ENCODE measurements around the gene SNRPD3. TPM values are rescaled to one million over a fixed set of nuclear protein-coding genes. Genes with fewer than 3 reads are reported as not detected.
"Not testable (repeated sequence)": the region's sequence is repeated elsewhere in the genome, so short reads cannot be mapped to it uniquely, and the experiment has no call there.

Gene SNRPD3
- total RNA-seq, 4 donors from 2014 or later: 107 to 176 (median 152) TPM

DNA sequence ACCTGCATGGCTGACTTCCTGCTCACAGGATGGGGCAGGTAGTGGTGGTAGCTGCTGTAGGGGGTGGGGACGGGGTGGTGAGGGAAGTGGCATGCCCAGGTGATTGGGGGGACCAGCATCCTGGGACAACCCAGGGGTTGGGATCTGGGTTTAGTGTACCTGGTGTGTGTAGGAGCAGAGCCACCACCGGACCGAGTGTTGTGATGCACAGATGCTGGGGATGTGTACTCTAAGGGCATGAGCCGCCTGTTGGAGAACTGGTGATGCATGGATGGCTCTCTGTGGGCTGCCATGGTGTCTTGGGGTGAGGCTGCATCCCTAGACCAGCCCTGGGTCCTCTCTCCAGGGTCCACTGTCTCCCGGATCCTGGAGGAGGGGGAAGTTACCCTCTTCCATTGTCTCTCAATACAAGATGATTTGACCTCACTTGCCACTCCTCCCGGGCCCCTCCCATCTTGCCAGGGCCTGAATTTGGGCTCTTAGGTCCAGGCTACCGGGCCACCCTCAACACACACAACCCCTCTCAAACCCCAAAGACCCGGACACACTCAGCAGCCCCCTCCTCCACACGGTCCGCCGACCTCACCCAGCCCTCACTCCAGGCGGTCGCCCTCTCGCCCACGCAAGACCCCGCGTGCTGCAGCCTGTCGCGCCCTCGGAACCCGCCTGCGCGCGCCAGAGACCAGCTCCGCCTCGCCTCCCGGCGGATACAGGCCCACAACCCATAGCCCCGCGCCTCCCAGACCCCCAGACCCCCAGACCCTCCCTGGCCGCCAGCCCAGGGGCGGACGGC lies 36.5 kb downstream of the SNRPD3 start:
- Histone ChIP-seq H3K4me3 (peak overlapping the region; percentile 59 to 93 (median 70)), H3K27me3 (no peaks in the 10 kb centered on the region), H3K27ac (peak overlapping the region; percentile 78 to 91 (median 84)), H3K4me1 (peaks cover 12 to 35% (median 25%) of the 10 kb centered on the region in 3 donors), H3K36me3 (peaks cover 0 to 24% (median 0%) of the 10 kb centered on the region in 3 donors), H3K9me3 (no peaks in the 10 kb centered on the region)
- no peak for DNase-seq
- TF ChIP-seq CTCF (IDR thresholded peaks at IDR 0.05): no peak
- TF ChIP-seq POLR2A (IDR thresholded peaks at IDR 0.05): no peak
- intact Hi-C loops (cut with DNase I): no loop called here
- WGBS, 2 donors: 10 to 12% methylated on average over 12 to 26 of the region's 33 CpGs

- H3K9me3 ChIP-seq: no peaks in the 10 kb centered on the region
- WGBS, 2 donors: 31 to 60% methylated on average over 1 to 8 of the region's 72 CpGs
- peak within 1 kb of the TSS; percentile 59 to 93 (median 70) for H3K4me3 ChIP-seq
- intact Hi-C loops (cut with DNase I): no loop called here
- TF ChIP-seq CTCF (IDR thresholded peaks at IDR 0.05): no peak
- peak in 2 of 4 donors; percentile 41 to 47 for TF ChIP-seq POLR2A (IDR thresholded peaks at IDR 0.05)
- H3K27me3 ChIP-seq: no peaks in the 10 kb centered on the region
- H3K4me1 ChIP-seq: peaks cover 12 to 35% (median 25%) of the 10 kb centered on the region in 3 donors
- DNase-seq: no peak
- H3K36me3 ChIP-seq: peaks cover 0 to 16% (median 0%) of the 10 kb centered on the region in 3 donors
- peak within 1 kb of the TSS; percentile 78 to 91 (median 84) for H3K27ac ChIP-seq
Measured at GRCh38 chr22:24592851-24593558, 37.2 kb downstream of the SNRPD3 start, which contains the start of gene LRRC75B. Gene LRRC75B, minus strand, starts transcription at chr22:24593073. Its CDS starts 34 bp downstream, at chr22:24593039.

GRCh38 chr22:24593559-24593835 lies 37.7 kb downstream of the SNRPD3 start:
- Histone ChIP-seq H3K4me3 (peak overlapping the region in 3 of 4 donors; percentile 62 to 93 (median 78)), H3K4me1 (peaks cover 12 to 35% (median 25%) of the 10 kb centered on the region in 3 donors), H3K27ac (peak overlapping the region; percentile 74 to 91 (median 84)), H3K36me3 (peaks cover 0 to 11% (median 0%) of the 10 kb centered on the region in 3 donors)
- 87 to 92% methylated on average over 7 to 9 of the region's 10 CpGs for WGBS, 2 donors
- H3K27me3 ChIP-seq; H3K9me3 ChIP-seq; DNase-seq; intact Hi-C loops (cut with DNase I): not testable (repeated sequence)

DNA sequence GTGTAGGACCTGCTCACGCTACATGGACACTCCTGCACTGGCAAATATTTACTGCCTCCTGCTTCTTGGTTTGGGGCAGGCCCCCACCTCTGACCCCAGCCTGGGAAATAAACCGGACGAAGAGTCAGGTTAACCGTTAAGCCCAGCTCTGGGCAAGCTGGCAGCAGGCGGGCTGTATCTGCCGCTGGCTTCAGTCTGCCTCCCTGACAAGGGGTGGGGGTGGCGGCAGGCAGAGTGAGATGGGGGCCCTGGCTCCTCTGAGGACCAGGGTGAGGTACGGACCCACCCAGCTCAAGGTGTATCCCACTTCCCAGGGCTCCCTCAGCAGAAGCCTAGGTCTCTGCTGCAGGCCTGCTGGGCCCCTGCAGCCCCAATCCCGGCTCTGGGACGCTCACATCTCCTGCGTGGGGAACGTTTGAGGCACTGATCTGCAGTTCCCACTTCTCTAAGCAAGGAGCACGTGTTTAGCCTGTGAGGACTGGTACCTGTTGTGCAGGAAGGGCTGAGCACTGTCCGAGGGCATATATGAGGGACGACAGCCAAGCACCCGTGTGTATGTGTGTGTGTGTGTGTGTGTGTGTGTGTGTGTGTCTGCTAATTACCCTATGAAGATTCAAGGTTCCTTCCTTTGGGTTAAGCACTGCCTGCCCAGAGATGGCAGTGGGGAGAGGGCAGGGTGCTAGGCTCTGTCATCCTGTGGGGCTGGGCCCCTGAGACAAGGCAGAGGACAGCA lies 38.2 kb downstream of the SNRPD3 start:
- no peak overlapping the region for H3K4me3 ChIP-seq
- intact Hi-C loops (cut with DNase I): no loop called here
- no peak for DNase-seq
- 54 to 60% methylated on average over 4 to 6 of the region's 16 CpGs for WGBS, 2 donors
- peak overlapping the region; percentile 74 to 91 (median 84) for H3K27ac ChIP-seq
- H3K9me3 ChIP-seq: no peaks in the 10 kb centered on the region
- H3K4me1 ChIP-seq: peaks cover 12 to 35% (median 25%) of the 10 kb centered on the region in 3 donors
- H3K27me3 ChIP-seq: no peaks in the 10 kb centered on the region
- H3K36me3 ChIP-seq: peaks cover 0 to 6% (median 0%) of the 10 kb centered on the region in 3 donors
- TF ChIP-seq POLR2A (IDR thresholded peaks at IDR 0.05) (no peak), CTCF (IDR thresholded peaks at IDR 0.05) (no peak)

DNA sequence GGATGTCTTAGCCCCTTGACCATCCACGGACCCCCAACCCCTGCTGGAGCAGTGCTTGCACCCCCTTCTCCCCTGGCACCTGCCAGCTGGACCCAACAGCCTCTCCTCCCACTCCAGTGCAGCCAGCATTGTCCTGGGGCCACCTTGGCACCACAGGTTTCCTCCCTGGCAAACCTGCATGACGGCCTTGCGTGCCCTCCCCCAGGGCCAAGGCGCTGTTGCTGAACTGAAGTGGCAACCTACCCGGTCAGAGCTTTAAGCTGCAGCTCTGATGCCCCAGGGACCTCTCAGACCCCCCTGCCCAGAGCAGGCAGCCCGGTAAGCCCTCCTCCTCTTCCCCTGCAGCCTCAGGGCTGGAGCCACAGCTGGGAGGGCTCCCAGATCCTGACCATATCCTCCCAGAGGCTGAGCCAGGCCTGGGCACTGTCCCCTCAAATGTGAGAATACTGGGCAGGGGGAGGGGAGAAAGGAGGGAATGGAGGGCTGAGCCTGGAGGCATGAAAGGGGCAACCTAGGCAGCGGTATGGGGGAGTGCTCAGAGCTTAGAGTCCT lies 38.8 kb downstream of the SNRPD3 start:
- WGBS, 2 donors: 50 to 62% methylated on average over 2 of the region's 7 CpGs
- Histone ChIP-seq H3K27me3 (no peaks in the 10 kb centered on the region), H3K36me3 (peaks cover 0 to 2% (median 0%) of the 10 kb centered on the region in 3 donors), H3K9me3 (no peaks in the 10 kb centered on the region), H3K27ac (no peak overlapping the region), H3K4me1 (peaks cover 12 to 39% (median 25%) of the 10 kb centered on the region in 3 donors), H3K4me3 (no peak overlapping the region)
- TF ChIP-seq POLR2A (IDR thresholded peaks at IDR 0.05) (no peak), CTCF (IDR thresholded peaks at IDR 0.05) (no peak)
- intact Hi-C loops (cut with DNase I): no loop called here
- no peak for DNase-seq
